NCI-H2107 treated with DMSO at 0.1 percent for 48 hours (cell line): ENCODE measurements around the gene SLC41A1.
A peak's percentile ranks its signal among the peaks of the same experiment; 100 is the strongest.

Experiments
- DNase-seq: peaks from one replicate; lab custom pipeline; 2025; ENCODE audit not compliant: unreplicated experiment; lab: John Stamatoyannopoulos, UW

Gene SLC41A1

DNA sequence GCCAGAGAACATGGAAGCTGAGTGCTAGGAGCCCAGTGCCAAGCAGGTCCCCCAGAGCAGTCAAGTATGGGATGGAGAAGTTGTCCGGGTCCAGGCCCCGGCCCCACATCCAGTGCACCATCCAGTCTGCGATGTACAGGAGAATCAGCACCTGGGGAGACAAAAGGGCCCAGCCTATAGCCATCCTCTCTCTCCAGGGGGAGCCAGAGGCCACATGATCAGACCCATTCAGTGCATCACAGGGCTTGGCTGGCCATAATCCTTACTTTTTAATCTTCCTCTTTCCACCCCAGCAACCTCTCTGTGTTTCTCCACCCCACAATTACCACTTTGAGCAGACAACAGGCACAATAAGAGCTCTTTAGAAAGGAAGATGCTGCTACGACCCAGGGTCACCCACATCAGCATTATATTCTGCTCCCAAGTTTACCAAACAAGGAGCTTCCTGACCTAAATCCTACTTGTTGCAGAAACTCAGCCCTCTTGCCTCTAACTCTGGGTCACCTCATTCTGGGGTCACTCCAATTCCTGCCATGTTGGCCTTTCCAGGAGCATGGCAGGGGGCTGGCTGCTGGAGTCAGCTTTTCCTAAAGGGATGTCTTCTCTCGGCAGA lies 21.3 kb downstream of the SLC41A1 start:
- peak; percentile 62 for DNase-seq

DNA sequence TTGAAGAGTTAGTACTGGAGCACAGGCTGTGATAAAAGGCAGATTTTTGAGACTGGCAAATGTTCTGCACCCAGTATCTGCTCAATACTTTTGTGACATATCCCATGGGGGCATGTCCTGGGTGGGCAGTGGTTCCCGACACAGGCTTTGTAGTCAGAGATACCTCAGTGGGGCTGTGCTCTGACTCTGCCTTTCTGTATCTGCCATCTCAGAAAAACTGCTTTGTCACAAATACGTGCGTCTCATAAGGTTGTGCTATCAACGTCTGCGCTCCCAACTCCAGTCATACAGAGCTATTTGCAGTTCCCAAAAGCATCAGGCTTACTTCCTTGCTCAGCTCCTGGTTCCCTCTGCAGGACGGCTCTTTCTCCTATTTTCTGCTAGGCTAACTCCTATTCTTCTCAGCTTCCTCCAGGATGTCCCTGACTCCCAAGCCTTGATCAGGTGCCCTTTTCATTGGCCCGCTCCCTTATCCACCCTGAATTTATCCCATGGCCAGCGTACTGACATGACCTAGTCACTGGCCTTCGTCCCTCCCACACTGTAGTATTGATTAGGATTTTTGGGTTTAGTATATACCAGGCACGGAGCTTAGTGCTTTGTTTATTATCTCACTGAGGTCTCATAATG lies 25.6 kb downstream of the SLC41A1 start:
- no peak for DNase-seq

DNA sequence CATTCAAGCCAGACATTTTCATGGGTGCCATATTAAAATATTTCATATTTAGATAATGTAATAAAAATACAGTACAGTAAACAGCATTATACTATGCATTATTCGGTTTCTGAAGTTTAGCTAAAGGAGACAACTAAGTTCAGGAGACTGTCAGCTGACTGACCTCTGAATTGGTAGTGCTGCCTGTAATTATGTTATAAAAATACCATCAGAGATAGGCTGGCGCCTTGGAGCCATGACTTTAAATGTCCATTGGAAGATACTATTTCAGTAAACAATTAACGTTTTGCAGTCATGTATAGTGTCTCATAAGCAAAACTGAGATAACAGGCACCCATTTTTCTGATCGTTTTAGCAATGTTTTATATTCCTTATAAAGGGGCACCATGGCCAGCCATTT lies 26.4 kb downstream of the SLC41A1 start:
- DNase-seq = no peak

DNA sequence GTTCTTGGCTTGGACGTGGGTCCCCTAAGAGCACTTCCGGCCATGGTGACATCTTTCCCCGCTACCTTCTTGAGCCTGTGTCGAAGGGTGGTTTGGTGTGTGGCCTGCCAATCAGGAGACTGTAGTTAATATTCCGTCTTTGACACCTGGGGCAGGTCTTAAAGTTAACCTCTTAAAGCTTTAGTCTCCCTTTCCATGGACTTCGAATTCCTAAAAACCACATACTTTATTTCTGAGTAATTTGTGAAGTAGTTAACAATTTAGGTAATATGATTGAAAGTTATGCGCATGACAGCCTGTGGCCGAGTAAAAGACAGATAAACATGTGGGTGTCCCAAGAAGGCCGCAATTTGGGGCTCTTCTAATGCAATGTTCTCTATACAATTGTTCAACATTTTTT lies 27.6 kb downstream of the SLC41A1 start:
- no peak for DNase-seq

DNA sequence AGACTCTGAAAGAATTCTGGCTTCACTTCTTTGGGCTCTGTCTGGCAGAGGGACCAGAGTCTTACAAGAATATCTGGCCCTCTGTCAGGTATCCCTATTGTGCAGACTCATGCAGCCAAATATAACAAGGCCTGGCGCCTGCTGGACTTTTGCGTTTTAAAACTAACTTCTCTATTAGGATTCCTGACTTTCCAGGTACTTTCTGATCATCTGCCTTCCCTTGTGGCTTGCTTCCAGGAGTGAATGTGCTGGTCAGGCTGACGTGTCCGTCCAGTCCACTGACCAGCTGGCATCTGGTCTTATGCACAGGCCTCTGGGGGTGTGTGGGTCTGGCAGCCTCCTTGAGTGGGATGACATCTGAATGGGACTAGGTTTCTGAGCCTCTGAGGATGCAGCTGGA lies 29.1 kb downstream of the SLC41A1 start:
- no peak for DNase-seq

DNA sequence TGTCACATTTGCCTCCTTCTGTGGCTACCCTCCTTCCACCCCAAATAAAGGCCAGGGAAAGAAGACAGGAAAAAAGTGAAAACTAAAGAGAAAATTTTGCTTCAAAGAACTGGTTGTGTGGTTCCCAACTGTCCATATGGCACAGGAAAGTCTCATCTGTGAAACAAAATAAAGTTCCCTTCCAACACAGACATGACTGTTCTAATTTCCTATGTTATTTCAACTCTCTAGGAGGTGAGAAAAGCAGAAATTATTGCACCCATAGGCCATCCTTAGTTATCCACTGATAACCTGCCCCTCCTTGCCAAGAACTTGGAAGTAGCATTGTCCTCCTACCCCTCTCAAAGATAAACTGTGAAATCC lies 29.6 kb downstream of the SLC41A1 start:
- no peak for DNase-seq

DNA sequence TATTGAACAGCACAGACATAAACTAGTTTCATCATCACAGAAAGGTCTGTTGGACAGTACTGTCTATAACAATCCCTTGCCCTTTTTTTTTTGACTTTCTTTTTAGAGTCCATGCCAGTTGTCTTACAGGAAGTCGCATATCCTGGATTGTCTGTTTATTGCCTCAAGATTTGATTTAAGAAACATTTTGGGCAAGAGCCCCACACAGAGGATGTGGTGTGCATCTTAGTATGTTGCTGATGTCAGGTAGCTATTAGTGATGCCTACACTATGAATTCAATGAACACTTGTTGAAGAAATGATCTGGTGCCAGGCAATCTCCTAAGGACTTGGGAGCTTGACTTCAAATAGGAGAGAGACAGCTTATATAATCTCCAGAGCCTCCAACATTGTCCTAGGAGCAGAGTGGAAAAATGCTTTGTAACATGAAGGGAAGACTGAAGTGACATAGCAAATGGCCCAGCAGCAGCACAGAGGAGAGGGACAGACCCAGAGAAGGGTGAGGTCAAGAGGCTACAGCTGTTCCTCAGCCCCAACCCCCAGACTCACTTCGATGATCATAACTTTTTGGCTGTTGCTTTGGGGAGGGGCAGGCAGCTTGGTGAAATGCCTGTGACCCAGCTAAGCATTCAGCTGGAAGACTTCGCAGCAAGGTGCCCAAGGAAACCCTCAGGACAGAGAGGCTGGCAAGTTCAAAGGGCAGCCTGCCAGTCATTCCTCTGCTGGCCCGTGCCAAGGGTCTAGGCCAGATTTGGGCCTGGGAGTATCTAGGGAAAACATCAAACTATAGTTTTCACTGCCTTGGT lies 30.2 kb downstream of the SLC41A1 start:
- DNase-seq = no peak

DNA sequence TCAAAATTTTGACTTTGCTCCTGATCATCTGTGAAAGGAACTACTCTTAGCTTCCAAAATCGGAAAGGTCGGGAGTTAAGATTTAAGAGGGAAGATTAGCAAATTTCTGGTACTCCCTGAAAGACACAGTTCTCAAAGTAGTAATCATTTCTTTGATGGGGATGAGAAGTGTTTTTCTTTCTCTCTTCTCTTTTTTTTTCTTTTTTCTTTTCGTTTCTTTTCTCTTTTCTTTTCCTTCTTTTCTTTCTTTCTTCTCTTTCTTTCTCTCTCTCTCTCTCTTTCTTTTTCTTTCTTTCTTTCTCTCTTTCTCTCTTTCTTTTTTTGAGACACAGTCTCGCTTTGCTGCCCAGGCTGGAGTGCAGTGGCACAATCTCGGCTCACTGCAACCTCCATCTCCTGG lies 32.7 kb downstream of the SLC41A1 start:
- DNase-seq = no peak

DNA sequence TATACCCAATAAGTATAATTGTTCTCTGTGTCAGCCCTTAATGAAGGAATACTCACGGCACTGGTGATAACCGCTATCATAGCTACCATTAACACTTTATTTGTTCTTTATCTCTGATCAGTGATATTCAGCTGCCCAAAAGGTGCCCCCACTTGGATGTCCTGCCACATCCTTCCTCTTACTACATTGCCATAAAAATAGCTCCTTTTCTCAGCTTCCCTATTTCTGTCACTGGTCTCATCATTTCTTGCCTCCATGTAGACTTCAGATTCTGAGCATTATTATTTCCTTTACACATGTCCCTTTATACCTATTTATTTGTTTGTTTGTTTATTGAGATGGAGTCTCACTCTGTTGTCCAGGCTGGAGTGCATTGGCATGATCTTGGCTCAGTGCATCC lies 35.0 kb downstream of the SLC41A1 start:
- no peak for DNase-seq

DNA sequence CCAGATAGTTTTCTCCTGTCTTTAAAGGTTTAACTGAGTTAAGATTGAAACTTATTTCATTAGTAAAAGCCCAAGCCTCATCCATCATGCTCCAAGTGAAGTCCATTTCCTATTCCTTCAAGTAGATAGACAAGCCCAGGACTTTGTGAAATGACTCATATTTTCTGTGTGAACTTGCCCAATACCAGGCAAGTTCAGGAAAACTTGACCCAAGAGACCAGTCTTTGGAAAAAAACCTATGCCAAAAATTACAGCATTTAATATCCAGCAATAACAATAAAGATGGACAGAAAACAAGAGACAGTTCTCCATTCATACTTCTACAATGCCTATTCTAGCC lies 37.3 kb downstream of the SLC41A1 start:
- DNase-seq = no peak

DNA sequence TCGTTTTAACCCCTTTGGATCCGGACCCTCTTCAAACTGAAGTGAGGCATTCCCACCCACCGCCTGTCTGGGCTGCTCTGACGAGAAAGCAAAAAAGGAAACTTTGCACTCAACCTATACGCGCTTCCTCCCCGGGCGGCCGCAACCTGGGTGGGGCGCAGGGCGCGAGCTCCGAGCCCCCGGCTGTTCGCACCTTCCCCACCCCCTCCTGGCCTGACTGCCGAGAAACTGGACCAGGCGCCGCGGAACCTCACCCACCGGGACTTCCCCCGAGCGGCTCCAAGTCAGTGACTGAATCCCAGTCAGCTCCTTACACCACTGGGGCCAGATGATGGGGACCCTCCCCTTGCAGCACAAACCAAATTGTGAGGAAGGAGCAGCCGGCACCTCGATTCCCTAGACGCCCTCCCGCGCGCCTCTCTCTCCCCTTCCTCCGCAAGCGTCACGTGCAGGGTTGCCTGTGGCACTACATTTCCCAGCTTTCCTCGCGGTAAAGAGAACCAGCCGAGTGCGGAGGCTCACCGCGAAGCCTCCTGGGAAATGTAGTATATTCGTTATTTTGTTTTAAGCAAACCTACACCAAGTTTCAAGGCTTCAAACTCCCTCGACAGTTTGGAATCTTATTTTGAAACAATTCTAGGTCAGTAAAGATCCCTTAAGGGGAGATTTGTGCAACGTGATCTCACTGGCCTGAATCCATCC lies 37.8 kb downstream of the SLC41A1 start, which contains the start of gene RAB29:
RAB29 (minus strand) TSS at position 468 of the 702 bp plus-strand sequence. CDS start 526 bp downstream, outside the sequence.
- DNase-seq = peak; percentile 77

DNA sequence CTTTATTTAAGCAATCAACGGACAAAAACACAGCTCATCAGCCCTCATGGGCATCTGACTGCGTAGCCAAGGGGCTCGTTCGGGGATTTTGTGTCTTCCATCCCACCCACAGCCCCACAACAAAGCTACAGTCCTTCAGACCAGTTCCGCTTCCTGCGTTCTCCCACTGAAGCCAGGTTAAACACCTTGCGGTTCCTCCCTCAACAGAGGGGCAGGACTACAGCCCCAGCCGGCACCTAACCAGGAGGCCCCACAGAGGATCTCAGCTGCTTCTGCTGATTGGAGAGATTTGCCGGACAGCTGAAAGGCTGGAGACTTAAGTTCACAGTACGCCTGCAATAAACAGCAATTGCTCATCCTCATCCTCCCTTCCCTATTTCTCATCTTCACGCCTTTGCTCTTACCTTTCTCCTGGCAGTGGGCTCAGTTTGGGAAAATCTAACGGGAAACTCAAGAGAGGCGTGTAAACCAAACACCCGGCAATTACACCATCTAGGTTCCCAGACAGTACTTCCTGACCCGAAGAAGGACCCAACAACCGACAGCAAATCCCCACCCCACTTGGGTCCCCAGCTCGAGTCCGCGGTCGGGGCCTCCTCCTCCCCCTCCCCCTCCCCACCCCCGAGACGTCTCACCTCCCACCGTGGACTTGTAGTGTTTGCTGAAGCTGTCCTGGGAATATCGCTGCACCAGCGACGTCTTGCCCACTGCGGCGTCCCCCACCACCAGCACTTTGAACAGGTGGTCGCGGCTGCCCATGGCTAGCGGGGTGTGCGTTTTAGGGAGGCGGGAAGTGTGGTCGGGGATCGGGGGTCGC lies 38.6 kb downstream of the SLC41A1 start:
- DNase-seq = no peak

DNA sequence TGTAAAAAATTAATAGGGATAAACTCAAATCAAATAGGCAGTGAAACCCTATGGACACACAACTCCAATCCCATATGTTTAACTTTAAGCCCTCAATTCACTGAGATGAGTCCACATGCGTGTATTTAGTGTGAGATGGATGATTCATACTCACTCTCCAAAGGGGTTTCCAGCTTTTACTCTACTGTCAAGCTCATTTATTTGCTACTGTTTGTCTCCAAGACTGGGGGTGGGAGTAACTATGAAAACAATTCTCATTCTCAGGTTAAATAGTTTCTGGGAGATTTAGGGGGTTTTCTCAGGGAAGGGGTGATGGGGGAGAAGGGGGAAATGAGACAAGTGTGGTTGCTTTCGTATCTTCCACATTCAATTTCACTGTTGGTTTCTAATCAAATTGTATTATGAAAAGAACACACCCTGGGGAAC lies 40.4 kb downstream of the SLC41A1 start:
- no peak for DNase-seq

DNA sequence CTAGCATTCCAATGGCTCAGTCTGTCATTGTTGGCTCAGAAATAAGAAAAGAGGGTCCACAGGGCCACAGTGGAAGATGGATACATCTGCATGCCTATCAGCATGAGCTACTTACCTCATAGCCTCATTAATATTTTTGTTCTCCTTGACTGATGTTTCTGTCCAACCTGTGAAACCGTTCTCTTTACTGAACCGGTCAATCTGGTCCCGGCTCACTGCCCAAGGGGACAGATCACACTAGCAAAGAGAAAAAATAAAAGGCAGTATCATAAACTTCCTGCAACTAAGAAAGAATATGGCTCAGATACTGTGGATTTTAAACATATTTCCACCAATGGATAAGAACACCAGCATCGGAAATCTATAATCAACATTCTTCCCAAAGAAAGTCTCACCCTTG lies 42.4 kb downstream of the SLC41A1 start:
- DNase-seq = no peak

DNA sequence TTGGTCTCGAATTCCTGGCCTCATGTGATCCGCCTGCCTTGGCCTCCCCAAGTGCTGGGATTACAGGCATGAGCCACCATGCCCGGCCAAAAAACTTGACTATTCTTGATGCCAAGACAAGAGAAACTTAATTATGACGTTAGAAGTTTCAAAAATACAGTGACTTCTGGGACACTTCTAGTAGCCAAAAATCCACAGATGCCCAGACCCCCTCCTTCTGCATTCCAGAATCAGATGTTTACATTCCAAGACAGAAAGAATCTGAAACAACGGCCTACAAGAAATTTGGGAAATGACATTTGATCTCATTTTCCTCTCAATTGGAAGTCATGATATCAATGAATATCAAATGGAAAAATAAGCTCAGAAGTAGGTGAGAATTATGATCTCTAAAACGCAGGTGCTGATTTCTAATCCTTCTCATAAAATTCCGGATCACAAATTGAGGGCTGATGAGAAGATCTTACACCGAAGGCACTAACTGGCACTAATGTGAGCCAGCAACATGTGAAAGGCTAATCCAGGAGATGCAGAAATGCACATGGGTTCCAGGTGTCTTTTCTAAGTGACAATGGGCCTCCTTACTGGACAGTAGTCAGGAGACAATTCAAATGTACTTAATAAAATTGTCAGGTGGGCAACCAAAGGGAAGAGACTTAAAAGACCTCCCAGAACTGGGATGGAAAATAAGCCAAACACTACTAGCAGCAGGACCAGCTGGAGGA lies 43.2 kb downstream of the SLC41A1 start:
- no peak for DNase-seq

DNA sequence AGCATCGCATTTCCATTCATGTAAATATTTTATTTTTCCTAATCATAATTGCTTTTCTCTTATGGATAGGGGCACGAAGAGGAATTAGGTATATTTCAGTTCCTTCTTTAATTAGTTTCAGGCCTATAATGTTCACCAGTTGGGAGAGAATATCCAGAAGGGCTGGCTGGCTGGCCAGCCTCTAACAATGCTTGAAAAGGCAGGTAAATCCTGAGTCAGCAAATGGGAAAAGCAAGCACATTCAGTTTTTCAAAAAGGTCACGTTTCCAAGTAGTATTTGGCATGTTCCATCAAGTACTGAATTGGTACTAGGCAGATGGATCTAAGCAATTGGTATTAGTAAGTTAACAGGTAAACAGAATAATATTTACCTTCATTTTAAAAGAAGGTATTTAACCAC lies 45.8 kb downstream of the SLC41A1 start:
- DNase-seq = no peak

DNA sequence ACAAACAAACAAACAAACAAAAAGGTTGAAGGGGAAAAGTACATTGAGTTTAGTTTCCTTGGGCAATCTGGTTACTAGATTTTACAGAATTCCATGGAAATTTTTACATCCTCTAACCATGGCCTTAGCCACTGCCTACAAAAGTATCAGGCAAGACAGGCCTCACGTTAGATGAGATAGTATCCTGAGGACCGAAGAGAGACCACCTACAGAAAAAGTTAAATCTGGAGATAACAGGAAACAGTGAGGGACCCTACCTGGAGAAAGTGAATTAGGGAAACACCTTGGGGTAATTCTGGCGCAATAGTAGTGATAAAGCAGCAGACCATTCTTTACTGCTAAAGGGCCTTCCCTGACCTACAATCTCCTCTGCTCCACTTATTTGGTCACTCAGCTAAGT lies 46.4 kb downstream of the SLC41A1 start:
- no peak for DNase-seq

DNA sequence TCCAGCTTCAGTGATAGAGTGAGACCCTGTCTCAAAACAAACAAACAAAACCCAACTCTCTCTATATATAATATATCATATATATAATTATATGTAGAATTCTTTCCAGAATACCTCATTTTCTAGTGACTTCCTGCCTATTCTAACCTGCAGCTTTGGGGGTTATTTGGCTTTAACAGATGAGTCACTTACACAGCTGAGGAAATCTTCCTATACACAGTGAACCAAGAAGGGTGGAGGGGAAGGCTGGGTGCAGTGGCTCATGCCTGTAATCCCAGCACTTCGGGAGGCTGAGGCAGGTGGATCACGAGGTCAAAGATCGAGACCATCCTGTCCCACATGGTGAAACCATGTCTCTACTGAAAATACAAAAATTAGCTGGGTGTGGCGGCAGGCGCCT lies 47.0 kb downstream of the SLC41A1 start:
- no peak for DNase-seq

DNA sequence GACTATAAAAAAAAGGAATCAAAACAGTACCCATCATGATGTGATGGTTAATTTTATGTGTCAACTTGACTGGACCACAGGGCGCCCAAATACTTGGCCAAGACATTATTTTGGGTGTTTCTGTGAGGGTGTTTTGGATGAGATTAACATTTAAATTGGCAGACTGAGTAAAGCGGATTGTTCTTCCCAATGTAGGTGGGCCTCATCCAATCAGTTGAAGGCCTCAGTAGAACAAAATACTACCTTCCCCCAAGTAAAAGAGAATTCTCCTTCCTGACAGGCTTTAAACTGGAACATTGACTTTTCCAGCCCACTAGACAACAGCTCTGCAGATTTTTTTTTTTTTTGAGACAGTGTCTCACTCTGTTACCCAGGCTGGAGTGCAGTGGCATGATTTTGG lies 48.4 kb downstream of the SLC41A1 start:
- DNase-seq = no peak

DNA sequence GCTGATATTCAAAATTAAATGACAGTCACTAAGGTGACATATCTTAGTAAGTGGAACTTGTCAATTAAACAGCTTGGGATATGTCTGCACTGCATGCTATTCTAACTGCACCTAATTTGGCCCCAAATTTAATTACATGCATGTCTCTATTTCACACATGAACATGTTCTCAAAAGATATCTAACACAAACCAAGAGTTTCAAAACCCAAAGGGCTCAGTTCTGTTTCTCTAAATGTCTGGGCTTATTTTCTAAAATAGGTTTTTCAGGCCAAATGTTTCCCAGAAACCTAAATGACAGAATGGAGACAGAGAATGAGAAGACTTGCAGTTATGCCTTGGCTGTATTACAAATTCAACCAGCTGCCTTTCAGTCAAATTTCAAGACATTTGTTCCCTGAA lies 49.0 kb downstream of the SLC41A1 start:
- no peak for DNase-seq
